AG08396 (cell line): Measurements from ENCODE around the gene PRTN3.
"Not testable (repeated sequence)": the region's sequence is repeated elsewhere in the genome, so short reads cannot be mapped to it uniquely, and the experiment has no call there.

ENCODE experiments used
- DNase-seq: peaks from one replicate; pipeline ENCODE4 v3.0.0; 2012; ENCODE audit warnings: low spot score, mixed read lengths

PRTN3 gene

GRCh38 chr19:881385-882071 lies 40.7 kb downstream of the PRTN3 start:
- no peak for DNase-seq

GRCh38 chr19:882871-883497 lies 42.2 kb downstream of the PRTN3 start:
- no peak for DNase-seq

GRCh38 chr19:883661-884211 lies 42.9 kb downstream of the PRTN3 start:
- no peak for DNase-seq

DNA sequence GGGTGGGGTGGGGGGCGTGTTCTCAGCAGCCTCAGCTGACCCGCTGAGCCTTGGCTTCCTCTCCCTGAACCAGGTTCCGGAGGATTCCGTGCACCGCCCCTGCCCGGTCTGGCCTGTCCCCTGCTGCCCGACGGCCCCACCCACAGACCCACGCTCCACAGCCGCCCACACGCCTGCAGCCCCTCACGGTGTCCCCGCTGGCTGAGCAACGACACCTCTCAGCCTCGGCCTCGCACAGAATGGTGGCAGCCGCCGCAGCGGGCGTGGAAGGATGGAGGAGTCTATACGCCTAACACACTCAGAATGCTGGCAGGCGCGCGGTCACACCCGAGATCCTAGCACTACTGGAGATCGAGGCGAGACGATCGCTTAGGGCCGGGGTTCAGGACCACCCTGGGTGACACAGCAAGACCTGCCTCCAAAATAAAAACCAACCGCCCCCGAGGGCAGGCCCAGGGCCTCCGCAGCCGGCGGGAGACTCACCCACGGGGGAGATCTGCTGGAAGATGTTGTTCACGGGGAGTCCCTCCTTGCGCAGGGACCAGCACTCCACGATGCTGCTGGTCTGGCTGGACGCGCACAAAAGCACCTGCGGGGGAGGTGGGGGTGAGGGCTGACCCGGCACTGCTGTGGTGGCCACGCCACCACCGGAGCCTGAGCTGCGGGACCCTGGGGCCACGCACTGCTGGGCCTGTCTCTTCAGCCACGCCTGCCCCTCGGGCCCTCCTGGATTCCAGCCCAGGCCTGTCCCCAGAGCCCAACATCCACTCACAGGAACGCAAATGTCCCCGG lies 43.8 kb downstream of the PRTN3 start:
- no peak for DNase-seq

DNA sequence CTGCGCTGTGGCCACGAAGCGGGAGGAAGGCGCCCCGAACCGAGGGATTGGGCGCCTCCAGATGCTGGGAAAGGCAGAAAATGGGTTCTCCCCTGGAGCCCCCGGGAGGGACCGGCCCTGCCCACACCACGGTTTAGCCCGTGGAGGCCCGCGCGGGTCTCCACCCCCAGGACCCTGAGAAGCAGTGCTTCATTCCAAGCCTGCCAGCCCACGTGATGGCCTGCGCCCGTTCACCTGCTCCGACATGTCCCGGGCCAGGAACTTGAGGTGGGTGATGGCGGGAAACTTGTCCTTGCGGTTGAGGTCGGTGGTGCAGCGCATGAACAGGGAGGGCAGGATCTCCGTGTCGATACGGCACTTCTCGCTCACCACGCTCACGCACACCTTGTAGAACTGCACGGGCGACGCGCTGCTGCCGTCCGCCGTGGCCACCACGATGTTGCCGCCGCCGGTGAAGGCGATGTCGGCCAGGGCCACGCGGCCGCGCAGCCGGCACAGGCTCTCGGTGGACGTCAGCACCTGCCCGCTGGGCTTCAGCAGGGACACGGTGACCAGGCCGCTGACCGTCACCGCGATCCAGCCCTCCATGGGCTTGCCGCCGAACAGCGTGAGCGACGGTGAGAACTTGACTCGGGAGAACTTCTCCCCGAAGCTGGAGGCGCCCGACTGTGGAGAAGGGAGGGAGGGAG lies 44.9 kb downstream of the PRTN3 start:
- no peak for DNase-seq

DNA sequence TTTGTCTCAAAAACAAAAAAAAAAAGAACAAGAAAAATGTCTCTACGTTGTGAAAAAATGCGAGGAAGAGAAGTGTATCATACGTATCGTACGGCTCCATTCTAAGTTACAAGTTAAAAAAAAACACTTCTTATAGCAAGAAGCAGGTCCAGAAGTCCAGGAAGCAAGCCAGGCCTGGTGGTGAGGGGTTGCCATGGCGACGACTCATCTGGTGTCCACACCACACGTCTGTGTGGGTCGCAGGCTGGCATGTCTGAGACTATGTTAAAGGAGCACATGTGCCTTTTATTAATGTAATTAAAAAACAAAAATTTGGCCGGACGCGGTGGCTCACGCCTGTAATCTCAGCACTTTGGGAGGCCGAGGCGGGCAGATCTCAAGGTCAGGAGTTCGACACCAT lies 46.3 kb downstream of the PRTN3 start:
- peak; percentile 71 for DNase-seq

- DNase-seq, result no peak
Measured at GRCh38 chr19:887599-887998, 46.8 kb downstream of the PRTN3 start.

GRCh38 chr19:888581-889385 lies 48.0 kb downstream of the PRTN3 start:
- no peak for DNase-seq

DNA sequence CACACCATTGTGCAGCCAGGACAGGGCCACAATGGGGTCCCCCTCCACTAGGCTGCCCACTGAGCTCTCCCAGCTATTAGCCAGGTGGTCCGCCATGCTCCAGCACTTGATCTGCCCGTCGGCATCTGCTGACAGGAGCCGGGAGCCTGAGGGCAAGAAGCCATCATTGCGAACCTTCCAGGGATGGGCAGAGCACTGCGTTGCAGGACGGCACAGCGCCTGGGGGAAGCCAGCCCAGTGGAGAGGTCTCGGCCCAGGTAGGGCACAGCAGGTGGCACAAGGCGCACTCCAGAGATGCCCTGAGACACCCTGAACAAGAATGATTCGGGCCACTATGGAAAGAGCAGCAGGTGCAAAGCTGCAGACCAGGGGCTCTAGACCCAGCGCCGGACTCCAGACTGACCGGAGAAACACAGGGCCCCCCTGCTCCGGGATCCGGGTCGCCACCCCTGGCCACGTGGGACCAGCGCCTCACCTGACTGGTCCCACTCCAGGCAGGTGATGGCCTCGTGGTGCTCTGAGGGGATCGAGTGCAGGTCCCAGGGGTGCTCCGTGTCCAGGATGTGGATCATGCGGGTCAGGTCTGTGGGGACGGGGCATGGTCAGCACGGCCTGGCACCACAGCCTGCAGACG lies 49.0 kb downstream of the PRTN3 start:
- no peak for DNase-seq

GRCh38 chr19:890831-891230 lies 50.0 kb downstream of the PRTN3 start:
- no peak for DNase-seq

DNA sequence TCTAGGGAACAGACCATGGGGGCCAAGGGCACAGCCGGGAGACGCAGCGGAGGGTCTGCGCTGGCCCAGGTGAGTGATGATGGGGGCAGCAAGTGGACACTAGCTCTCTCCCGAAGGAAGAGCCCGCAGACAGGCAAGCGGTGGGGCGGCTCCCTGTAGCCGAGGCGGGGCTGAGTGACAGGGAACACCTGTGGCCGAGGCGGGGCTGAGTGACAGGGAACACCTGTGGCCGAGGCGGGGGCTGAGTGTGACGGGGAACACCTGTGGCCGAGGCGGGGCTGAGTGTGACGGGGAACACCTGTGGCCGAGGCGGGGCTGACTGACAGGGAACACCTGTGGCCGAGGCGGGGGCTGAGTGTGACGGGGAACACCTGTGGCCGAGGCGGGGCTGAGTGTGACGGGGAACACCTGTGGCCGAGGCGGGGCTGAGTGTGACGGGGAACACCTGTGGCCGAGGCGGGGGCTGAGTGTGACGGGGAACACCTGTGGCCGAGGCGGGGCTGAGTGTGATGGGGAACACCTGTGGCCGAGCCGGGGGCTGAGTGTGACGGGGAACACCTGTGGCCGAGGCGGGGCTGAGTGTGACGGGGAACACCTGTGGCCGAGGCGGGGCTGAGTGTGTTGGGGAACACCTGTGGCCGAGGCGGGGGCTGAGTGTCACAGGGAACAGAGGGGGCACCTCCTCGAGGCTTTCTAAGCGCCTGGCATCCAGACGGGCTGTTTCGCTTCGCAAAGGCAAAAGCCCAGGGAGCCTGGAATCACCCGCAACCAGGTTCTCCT lies 50.8 kb downstream of the PRTN3 start:
- DNase-seq, result not testable (repeated sequence)

DNA sequence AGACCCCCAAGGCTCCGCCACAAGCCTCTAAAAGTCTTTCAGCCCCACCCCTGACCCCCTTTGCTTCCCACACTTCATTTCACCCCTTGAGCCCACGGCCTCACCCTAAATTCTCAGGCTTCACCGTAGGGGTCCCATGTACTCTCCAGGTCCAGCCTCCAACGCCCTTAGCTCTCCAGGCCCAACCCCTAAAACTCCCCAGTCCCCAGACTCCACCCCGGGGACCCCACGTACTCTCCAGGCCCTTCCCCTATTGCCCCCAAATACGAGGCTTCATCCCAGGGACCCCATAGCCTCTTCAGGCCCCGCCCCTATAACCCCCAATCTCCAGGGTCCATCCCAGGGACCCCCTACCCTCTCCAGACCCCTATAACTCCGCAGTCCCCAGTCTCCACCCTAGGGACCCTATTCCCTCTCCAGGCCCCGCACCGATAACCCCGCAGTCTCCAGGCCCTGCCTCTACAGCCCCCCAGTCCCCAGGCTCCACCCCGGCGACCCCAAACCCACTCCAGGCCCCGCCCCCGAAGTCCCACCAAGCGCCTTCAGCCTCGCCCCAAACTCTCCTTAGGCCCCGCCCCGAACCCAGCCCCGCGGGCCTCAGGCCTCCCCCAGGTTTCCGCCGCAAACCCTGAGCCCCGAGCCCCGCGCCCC lies 51.6 kb downstream of the PRTN3 start:
- no peak for DNase-seq

- peak; percentile 99 for DNase-seq
Measured at GRCh38 chr19:892894-893689, 52.3 kb downstream of the PRTN3 start, which contains the start of the genes MED16 and RNU6-9. Gene MED16 (minus strand): TSS chr19:893187. CDS start chr19:891131, 2,056 bp downstream. Gene RNU6-9 (plus strand): TSS chr19:893484.

DNA sequence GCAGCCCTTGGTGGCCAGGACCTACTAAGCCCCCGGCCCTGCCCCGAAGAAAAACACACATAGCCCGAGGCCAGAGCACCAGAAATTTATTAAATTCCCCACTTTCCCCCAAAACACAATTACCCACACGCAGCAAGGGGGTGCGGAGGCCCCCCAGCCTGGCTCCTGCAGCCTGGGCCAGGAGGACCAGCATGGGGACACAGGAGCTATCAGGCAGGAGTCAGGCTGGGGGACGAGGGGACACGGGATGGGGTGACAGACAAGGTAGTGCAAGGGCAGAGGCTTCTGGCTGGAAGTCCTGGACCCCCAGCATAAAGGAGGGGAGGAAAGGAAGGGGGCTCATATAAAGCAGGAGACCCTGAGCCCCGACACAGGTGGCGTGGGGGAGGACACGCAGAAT lies 55.6 kb downstream of the PRTN3 start:
- no peak for DNase-seq

DNA sequence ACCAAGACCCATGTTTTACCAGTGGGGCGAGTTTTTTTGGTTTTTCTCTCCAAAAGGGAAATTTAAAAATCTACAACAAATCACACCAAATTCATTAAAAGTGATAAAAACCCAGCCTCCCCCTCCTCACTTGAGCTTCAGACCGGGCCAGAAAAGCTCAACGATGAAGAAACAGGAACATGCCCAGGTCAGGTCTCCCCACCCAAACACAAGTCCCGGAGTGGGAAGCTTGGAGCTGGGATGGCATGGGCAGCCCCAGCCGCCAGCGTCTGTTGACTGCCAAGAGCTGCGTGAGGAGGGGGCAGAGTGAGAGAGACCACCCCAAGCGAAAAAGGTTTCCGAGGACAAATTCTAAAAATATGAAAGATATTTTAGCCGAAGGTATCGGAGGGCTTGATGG lies 56.2 kb downstream of the PRTN3 start:
- no peak for DNase-seq

DNA sequence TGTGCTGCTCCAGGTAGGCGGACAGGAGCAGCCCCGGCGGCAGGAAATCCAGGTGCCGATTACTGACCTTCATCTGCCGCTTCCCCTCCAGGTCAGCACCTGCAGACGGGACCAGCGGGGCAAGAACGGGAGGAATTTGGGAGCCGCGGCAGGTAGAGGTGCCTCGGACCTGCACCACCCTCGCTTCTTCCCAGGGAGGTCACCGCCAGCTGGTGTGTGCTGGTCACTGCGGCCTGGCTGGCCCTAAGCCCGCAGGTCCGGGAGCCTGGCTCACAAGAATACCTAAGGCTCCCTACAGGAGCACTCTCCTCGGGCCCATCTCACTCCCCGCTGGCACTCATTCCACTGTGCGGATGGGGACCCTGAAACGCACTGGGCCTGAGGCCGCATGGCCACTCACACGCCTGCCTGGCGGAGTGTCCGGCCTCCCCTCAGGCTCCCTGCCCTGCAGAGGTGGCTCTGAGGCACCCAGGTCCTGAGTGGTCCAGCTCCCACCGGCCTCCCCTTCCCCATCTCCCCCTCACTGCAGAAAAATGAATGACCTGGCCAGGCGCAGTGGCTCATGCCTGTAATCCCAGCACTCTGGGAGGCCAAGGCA lies 56.7 kb downstream of the PRTN3 start:
- DNase-seq, result no peak
